Natural killer cell (primary cell): ENCODE results near the gene TCERG1L. TPM values are rescaled to one million over a fixed set of nuclear protein-coding genes. Genes with fewer than 3 reads are reported as not detected.

ENCODE experiments used
- ATAC-seq, 3 donors: fragments of 150-1000 bp in 2 of 3; fragments of 200-7000 bp in 1 of 3; cut with Tn5 transposase; 1 replicate in 1 of 3; 2 replicates in 2 of 3; pipeline ENCODE4 v1.10.0; 2021; ENCODE audit warnings: mild to moderate bottlenecking in 2 of 3, moderate library complexity in 2 of 3
- DNase-seq, 2 donors: peaks; one replicate each; pipeline versions ENCODE4 v3.0.0 to v3.0.0-alpha.2; 2013 to 2021; ENCODE audit warnings: mixed read lengths in 1 of 2
- H3K27ac ChIP-seq: one replicate; pipeline ENCODE4 v1.5.1; 2013; ENCODE audit warnings: mild to moderate bottlenecking, low read length
- H3K27me3 ChIP-seq: one replicate; pipeline ENCODE4 v1.6.1; 2013; ENCODE audit warnings: low read length; ENCODE audit not compliant: control insufficient read depth, insufficient read depth
- H3K36me3 ChIP-seq: one replicate; pipeline ENCODE4 v1.6.1; 2013; ENCODE audit warnings: low read length; ENCODE audit not compliant: control insufficient read depth, insufficient read depth
- H3K4me1 ChIP-seq: one replicate; pipeline ENCODE4 v1.6.1; 2013; ENCODE audit warnings: low read length; ENCODE audit not compliant: control insufficient read depth, insufficient read depth
- H3K4me3 ChIP-seq: one replicate; pipeline ENCODE4 v1.5.1; 2013; ENCODE audit warnings: low read length
- H3K9me3 ChIP-seq: one replicate; pipeline ENCODE4 v1.6.1; 2013; ENCODE audit warnings: low read length; ENCODE audit not compliant: control insufficient read depth, insufficient read depth
- H3K27ac Mint-ChIP-seq, 2 donors: one replicate each; pipeline ENCODE4 v1.8.0; 2022; ENCODE audit warnings: mild to moderate bottlenecking in 2 of 2, mixed read lengths in 2 of 2, moderate library complexity in 1 of 2
- H3K27me3 Mint-ChIP-seq, 2 donors: one replicate each; pipeline ENCODE4 v1.8.0; 2022; ENCODE audit warnings: low read depth in 2 of 2, mixed read lengths in 2 of 2
- H3K36me3 Mint-ChIP-seq: one replicate; pipeline ENCODE4 v1.8.0; 2022; ENCODE audit warnings: mixed read lengths
- H3K4me1 Mint-ChIP-seq, 2 donors: one replicate each; pipeline ENCODE4 v1.8.0; 2022; ENCODE audit warnings: mixed read lengths in 2 of 2
- H3K4me3 Mint-ChIP-seq: one replicate; pipeline ENCODE4 v1.8.0; 2022; ENCODE audit warnings: mild to moderate bottlenecking, moderate library complexity, mixed read lengths
- H3K9me3 Mint-ChIP-seq, 2 donors: one replicate each; pipeline ENCODE4 v1.8.0; 2022; ENCODE audit warnings: mixed read lengths in 2 of 2
- WGBS: methylation state at CpG from one replicate; pipeline ENCODE4 v1.1.7; 2013; ENCODE audit warnings: missing lambda C conversion rate; ENCODE audit not compliant: insufficient coverage; 5-methylcytosine and 5-hydroxymethylcytosine counted together
- intact Hi-C: fragments of 100-400 bp; cut with micrococcal nuclease; formaldehyde crosslinking; loops from one replicate; pipeline ENCODE4 v1.14.2; 2022
- total RNA-seq, 4 donors: library from RNA; stranded (reverse); fragments of 120-200 nt in 1 of 4; gene quantifications; one replicate each; pipeline versions ENCODE4 v1.2.3 to v1.2.4, GENCODE V29; 2013 to 2022
- TF ChIP-seq, protein P1 (sequence below): fragments of 200-600 bp; IDR thresholded peaks from one replicate; pipeline ENCODE4 v1.8.0; 2022; ENCODE audit warnings: antibody characterized with exemption

TCERG1L gene
- total RNA-seq, 3 donors from 2014 or later (not counting 1 experiment from before 2014, with no cell fraction given): 0.48 TPM; not detected in 2

DNA sequence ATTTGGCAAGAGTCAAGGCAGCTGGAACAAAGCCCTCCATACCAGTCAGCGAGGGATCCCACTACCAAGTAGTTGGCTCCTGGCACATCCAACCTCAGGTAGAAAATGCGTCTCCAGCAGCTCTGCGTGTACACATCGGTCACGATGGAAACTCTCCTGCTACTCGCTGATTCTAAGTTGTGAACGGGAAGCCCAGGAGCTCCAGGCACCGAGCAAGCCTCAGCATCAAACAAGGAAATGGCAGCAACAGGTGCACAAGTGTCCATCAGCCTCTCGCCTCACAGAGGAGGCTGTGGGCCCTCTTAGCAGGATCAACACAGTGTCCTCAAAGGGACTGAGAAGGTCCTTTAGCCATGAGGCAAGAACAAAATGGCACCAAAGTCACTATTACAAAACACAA is 127.0 kb downstream of the TCERG1L start:
- H3K36me3 Mint-ChIP-seq: no peaks in the 10 kb centered on the region
- peaks cover 0 to 13% of the 10 kb centered on the region in 2 donors for H3K27me3 Mint-ChIP-seq

DNA sequence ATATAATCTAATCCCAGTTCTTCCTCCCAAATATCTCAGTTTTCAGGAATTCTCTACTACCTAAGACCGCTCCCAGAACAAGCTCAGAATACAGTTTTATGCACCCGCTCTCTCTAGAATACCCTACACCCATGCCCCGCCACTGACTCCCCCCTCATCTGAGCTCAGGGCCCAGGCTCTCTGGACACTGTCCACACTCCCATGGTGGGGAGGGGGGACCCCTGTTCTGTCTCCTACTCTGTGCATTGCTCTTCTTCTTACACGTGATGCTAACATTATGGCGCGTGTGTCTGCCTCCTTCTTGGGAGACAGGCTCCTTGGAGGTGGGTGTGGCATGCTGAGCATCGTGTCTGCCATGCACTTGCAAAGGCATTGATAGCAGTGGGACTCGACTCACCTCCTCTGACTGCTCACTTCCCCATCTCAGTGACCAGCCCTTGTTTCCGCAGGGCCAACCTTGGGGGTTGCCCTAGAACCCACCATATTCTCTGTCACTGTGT is 127.9 kb downstream of the TCERG1L start:
- Mint-ChIP-seq H3K4me3 (no peak overlapping the region), H3K9me3 (no peaks in the 10 kb centered on the region), H3K4me1 (no peaks in the 10 kb centered on the region), H3K27me3 (peaks cover 0 to 10% of the 10 kb centered on the region in 2 donors), H3K36me3 (no peaks in the 10 kb centered on the region), H3K27ac (no peak overlapping the region)
- Histone ChIP-seq H3K27ac (no peak overlapping the region), H3K27me3 (no peaks in the 10 kb centered on the region), H3K36me3 (no peaks in the 10 kb centered on the region), H3K4me3 (no peak overlapping the region), H3K4me1 (no peaks in the 10 kb centered on the region), H3K9me3 (no peaks in the 10 kb centered on the region)
- TF ChIP-seq, protein P1, sequence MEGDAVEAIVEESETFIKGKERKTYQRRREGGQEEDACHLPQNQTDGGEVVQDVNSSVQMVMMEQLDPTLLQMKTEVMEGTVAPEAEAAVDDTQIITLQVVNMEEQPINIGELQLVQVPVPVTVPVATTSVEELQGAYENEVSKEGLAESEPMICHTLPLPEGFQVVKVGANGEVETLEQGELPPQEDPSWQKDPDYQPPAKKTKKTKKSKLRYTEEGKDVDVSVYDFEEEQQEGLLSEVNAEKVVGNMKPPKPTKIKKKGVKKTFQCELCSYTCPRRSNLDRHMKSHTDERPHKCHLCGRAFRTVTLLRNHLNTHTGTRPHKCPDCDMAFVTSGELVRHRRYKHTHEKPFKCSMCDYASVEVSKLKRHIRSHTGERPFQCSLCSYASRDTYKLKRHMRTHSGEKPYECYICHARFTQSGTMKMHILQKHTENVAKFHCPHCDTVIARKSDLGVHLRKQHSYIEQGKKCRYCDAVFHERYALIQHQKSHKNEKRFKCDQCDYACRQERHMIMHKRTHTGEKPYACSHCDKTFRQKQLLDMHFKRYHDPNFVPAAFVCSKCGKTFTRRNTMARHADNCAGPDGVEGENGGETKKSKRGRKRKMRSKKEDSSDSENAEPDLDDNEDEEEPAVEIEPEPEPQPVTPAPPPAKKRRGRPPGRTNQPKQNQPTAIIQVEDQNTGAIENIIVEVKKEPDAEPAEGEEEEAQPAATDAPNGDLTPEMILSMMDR: no peak
- ATAC-seq: peak in 1 of 3 donors; percentile 21
- 85% methylated on average over 9 of the region's 9 CpGs for WGBS
- no peak for DNase-seq
- intact Hi-C loops: no loop called here

More for the DNA sequence above, 127.0 kb downstream of the TCERG1L start:
- H3K27ac ChIP-seq: no peak overlapping the region
- 84% methylated on average over 9 of the region's 9 CpGs for WGBS
- H3K4me1 ChIP-seq: no peaks in the 10 kb centered on the region
- Mint-ChIP-seq H3K4me1 (no peaks in the 10 kb centered on the region), H3K27ac (no peak overlapping the region), H3K4me3 (no peak overlapping the region), H3K9me3 (no peaks in the 10 kb centered on the region)
- H3K9me3 ChIP-seq: no peaks in the 10 kb centered on the region
- intact Hi-C loops: no loop called here
- no peak overlapping the region for H3K4me3 ChIP-seq
- DNase-seq (no peak), ATAC-seq (no peak)
- TF ChIP-seq, protein P1: no peak
- no peaks in the 10 kb centered on the region for H3K27me3 ChIP-seq
- H3K36me3 ChIP-seq: no peaks in the 10 kb centered on the region

DNA sequence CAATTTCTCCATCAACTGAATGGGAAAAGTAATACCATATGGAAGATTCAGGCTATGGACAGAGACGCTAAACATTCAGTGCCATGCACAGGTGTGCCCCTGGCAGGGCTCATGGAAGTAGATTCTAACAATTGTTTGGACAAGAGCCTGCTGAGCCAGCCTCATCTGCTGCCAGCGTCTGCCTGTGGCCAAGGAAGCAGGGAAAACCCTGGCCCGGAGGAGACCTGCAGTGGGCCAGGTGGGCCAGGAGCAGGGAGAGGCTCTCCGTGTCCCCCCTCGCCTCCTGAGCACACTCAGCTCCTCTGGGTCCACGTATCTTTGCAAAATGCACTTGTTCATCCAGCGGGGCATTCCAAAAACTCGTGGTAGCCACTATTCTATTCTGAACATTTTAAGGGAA is 130.1 kb downstream of the TCERG1L start:
- Histone ChIP-seq H3K27me3 (no peaks in the 10 kb centered on the region), H3K4me3 (no peak overlapping the region), H3K27ac (no peak overlapping the region), H3K9me3 (no peaks in the 10 kb centered on the region), H3K36me3 (no peaks in the 10 kb centered on the region), H3K4me1 (no peaks in the 10 kb centered on the region)
- TF ChIP-seq, protein P1: no peak
- H3K36me3 Mint-ChIP-seq: no peaks in the 10 kb centered on the region
- no peak for DNase-seq
- H3K27ac Mint-ChIP-seq: no peak overlapping the region
- no peaks in the 10 kb centered on the region for H3K9me3 Mint-ChIP-seq
- no peak overlapping the region for H3K4me3 Mint-ChIP-seq
- no peak for ATAC-seq
- no peaks in the 10 kb centered on the region for H3K4me1 Mint-ChIP-seq
- intact Hi-C loops: no loop called here
- 86% methylated on average over 8 of the region's 8 CpGs for WGBS
- peaks cover 0 to 10% of the 10 kb centered on the region in 2 donors for H3K27me3 Mint-ChIP-seq
